Measurements from ENCODE around the gene SMARCAD1.

Gene SMARCAD1

GRCh38 chr4:94207469-94208224, at the start of gene SMARCAD1:
Gene SMARCAD1 (plus strand): TSS chr4:94207865. CDS start chr4:94208395, 530 bp downstream.
- peak within 1 kb of the TSS; percentile 87 to 97 for H3K4me3 ChIP-seq (ENCODE audit: low read depth in 1 of 2, low read length in 2 of 2)
- no peaks in the 10 kb centered on the region for H3K27me3 ChIP-seq (ENCODE audit: low read depth, low read length)
- peaks cover 0 to 16% of the 10 kb centered on the region in 2 donors for H3K4me1 ChIP-seq (ENCODE audit: control insufficient read depth in 1 of 2, insufficient read depth in 2 of 2, low read length in 2 of 2)
- H3K9me3 ChIP-seq (ENCODE audit: control insufficient read depth in 1 of 2, low read length in 2 of 2) = no peaks in the 10 kb centered on the region
- H3K27ac ChIP-seq (ENCODE audit: low read length) = peak within 1 kb of the TSS; percentile 97
- H3K36me3 ChIP-seq (ENCODE audit: control insufficient read depth in 1 of 2, insufficient read depth in 2 of 2, low read length in 2 of 2) = peaks cover 0 to 13% of the 10 kb centered on the region in 2 donors

- H3K36me3 ChIP-seq (ENCODE audit: control insufficient read depth in 1 of 2, insufficient read depth in 2 of 2, low read length in 2 of 2) = no peaks in the 10 kb centered on the region
- no peak overlapping the region for H3K4me3 ChIP-seq (ENCODE audit: low read depth in 1 of 2, low read length in 2 of 2)
- H3K4me1 ChIP-seq (ENCODE audit: control insufficient read depth in 1 of 2, insufficient read depth in 2 of 2, low read length in 2 of 2) = no peaks in the 10 kb centered on the region
- no peaks in the 10 kb centered on the region for H3K9me3 ChIP-seq (ENCODE audit: control insufficient read depth in 1 of 2, low read length in 2 of 2)
- no peak overlapping the region for H3K27ac ChIP-seq (ENCODE audit: low read length)
- no peaks in the 10 kb centered on the region for H3K27me3 ChIP-seq (ENCODE audit: low read depth, low read length)
Measured at GRCh38 chr4:94158883-94159282, 48.8 kb upstream of the SMARCAD1 start.

GRCh38 chr4:94159790-94160189, 47.9 kb upstream of the SMARCAD1 start:
- H3K27ac ChIP-seq (ENCODE audit: low read length) = no peak overlapping the region
- H3K4me1 ChIP-seq (ENCODE audit: control insufficient read depth in 1 of 2, insufficient read depth in 2 of 2, low read length in 2 of 2) = no peaks in the 10 kb centered on the region
- H3K4me3 ChIP-seq (ENCODE audit: low read depth in 1 of 2, low read length in 2 of 2) = no peak overlapping the region
- no peaks in the 10 kb centered on the region for H3K9me3 ChIP-seq (ENCODE audit: control insufficient read depth in 1 of 2, low read length in 2 of 2)
- H3K27me3 ChIP-seq (ENCODE audit: low read depth, low read length) = no peaks in the 10 kb centered on the region
- H3K36me3 ChIP-seq (ENCODE audit: control insufficient read depth in 1 of 2, insufficient read depth in 2 of 2, low read length in 2 of 2) = no peaks in the 10 kb centered on the region

GRCh38 chr4:94160774-94161173, 46.9 kb upstream of the SMARCAD1 start:
- H3K27ac ChIP-seq (ENCODE audit: low read length) = no peak overlapping the region
- H3K36me3 ChIP-seq (ENCODE audit: control insufficient read depth in 1 of 2, insufficient read depth in 2 of 2, low read length in 2 of 2) = no peaks in the 10 kb centered on the region
- no peaks in the 10 kb centered on the region for H3K9me3 ChIP-seq (ENCODE audit: control insufficient read depth in 1 of 2, low read length in 2 of 2)
- no peak overlapping the region for H3K4me3 ChIP-seq (ENCODE audit: low read depth in 1 of 2, low read length in 2 of 2)
- H3K27me3 ChIP-seq (ENCODE audit: low read depth, low read length) = no peaks in the 10 kb centered on the region
- H3K4me1 ChIP-seq (ENCODE audit: control insufficient read depth in 1 of 2, insufficient read depth in 2 of 2, low read length in 2 of 2) = no peaks in the 10 kb centered on the region

- H3K4me1 ChIP-seq (ENCODE audit: control insufficient read depth in 1 of 2, insufficient read depth in 2 of 2, low read length in 2 of 2) = no peaks in the 10 kb centered on the region
- no peak overlapping the region for H3K4me3 ChIP-seq (ENCODE audit: low read depth in 1 of 2, low read length in 2 of 2)
- H3K27me3 ChIP-seq (ENCODE audit: low read depth, low read length) = no peaks in the 10 kb centered on the region
- H3K36me3 ChIP-seq (ENCODE audit: control insufficient read depth in 1 of 2, insufficient read depth in 2 of 2, low read length in 2 of 2) = no peaks in the 10 kb centered on the region
- no peaks in the 10 kb centered on the region for H3K9me3 ChIP-seq (ENCODE audit: control insufficient read depth in 1 of 2, low read length in 2 of 2)
- no peak overlapping the region for H3K27ac ChIP-seq (ENCODE audit: low read length)
Measured at GRCh38 chr4:94165256-94165655, 42.4 kb upstream of the SMARCAD1 start.

- H3K27ac ChIP-seq (ENCODE audit: low read length) = no peak overlapping the region
- no peak overlapping the region for H3K4me3 ChIP-seq (ENCODE audit: low read depth in 1 of 2, low read length in 2 of 2)
- no peaks in the 10 kb centered on the region for H3K4me1 ChIP-seq (ENCODE audit: control insufficient read depth in 1 of 2, insufficient read depth in 2 of 2, low read length in 2 of 2)
- H3K27me3 ChIP-seq (ENCODE audit: low read depth, low read length) = no peaks in the 10 kb centered on the region
- no peaks in the 10 kb centered on the region for H3K36me3 ChIP-seq (ENCODE audit: control insufficient read depth in 1 of 2, insufficient read depth in 2 of 2, low read length in 2 of 2)
- no peaks in the 10 kb centered on the region for H3K9me3 ChIP-seq (ENCODE audit: control insufficient read depth in 1 of 2, low read length in 2 of 2)
Measured at GRCh38 chr4:94168321-94168720, 39.3 kb upstream of the SMARCAD1 start.

- Histone ChIP-seq H3K9me3 (ENCODE audit: control insufficient read depth in 1 of 2, low read length in 2 of 2) (no peaks in the 10 kb centered on the region), H3K4me3 (ENCODE audit: low read depth in 1 of 2, low read length in 2 of 2) (no peak overlapping the region), H3K36me3 (ENCODE audit: control insufficient read depth in 1 of 2, insufficient read depth in 2 of 2, low read length in 2 of 2) (no peaks in the 10 kb centered on the region), H3K27me3 (ENCODE audit: low read depth, low read length) (no peaks in the 10 kb centered on the region), H3K4me1 (ENCODE audit: control insufficient read depth in 1 of 2, insufficient read depth in 2 of 2, low read length in 2 of 2) (no peaks in the 10 kb centered on the region), H3K27ac (ENCODE audit: low read length) (no peak overlapping the region)
Measured at GRCh38 chr4:94169803-94170372, 37.8 kb upstream of the SMARCAD1 start.

- Histone ChIP-seq H3K4me1 (ENCODE audit: control insufficient read depth in 1 of 2, insufficient read depth in 2 of 2, low read length in 2 of 2) (no peaks in the 10 kb centered on the region), H3K4me3 (ENCODE audit: low read depth in 1 of 2, low read length in 2 of 2) (no peak overlapping the region), H3K27me3 (ENCODE audit: low read depth, low read length) (no peaks in the 10 kb centered on the region), H3K36me3 (ENCODE audit: control insufficient read depth in 1 of 2, insufficient read depth in 2 of 2, low read length in 2 of 2) (no peaks in the 10 kb centered on the region), H3K27ac (ENCODE audit: low read length) (no peak overlapping the region), H3K9me3 (ENCODE audit: control insufficient read depth in 1 of 2, low read length in 2 of 2) (no peaks in the 10 kb centered on the region)
Measured at GRCh38 chr4:94171616-94172015, 36.0 kb upstream of the SMARCAD1 start.

GRCh38 chr4:94175553-94176261, 32.0 kb upstream of the SMARCAD1 start:
- Histone ChIP-seq H3K27me3 (ENCODE audit: low read depth, low read length) (no peaks in the 10 kb centered on the region), H3K27ac (ENCODE audit: low read length) (no peak overlapping the region), H3K4me3 (ENCODE audit: low read depth in 1 of 2, low read length in 2 of 2) (no peak overlapping the region), H3K4me1 (ENCODE audit: control insufficient read depth in 1 of 2, insufficient read depth in 2 of 2, low read length in 2 of 2) (no peaks in the 10 kb centered on the region), H3K36me3 (ENCODE audit: control insufficient read depth in 1 of 2, insufficient read depth in 2 of 2, low read length in 2 of 2) (no peaks in the 10 kb centered on the region), H3K9me3 (ENCODE audit: control insufficient read depth in 1 of 2, low read length in 2 of 2) (no peaks in the 10 kb centered on the region)

GRCh38 chr4:94177822-94178221, 29.8 kb upstream of the SMARCAD1 start:
- H3K4me1 ChIP-seq (ENCODE audit: control insufficient read depth in 1 of 2, insufficient read depth in 2 of 2, low read length in 2 of 2) = no peaks in the 10 kb centered on the region

GRCh38 chr4:94181815-94182214, 25.9 kb upstream of the SMARCAD1 start:
- H3K27me3 ChIP-seq (ENCODE audit: low read depth, low read length) = no peaks in the 10 kb centered on the region
- no peak overlapping the region for H3K27ac ChIP-seq (ENCODE audit: low read length)

More at GRCh38 chr4:94177822-94178221, 29.8 kb upstream of the SMARCAD1 start:
- Histone ChIP-seq H3K4me3 (ENCODE audit: low read depth in 1 of 2, low read length in 2 of 2) (no peak overlapping the region), H3K36me3 (ENCODE audit: control insufficient read depth in 1 of 2, insufficient read depth in 2 of 2, low read length in 2 of 2) (no peaks in the 10 kb centered on the region), H3K27me3 (ENCODE audit: low read depth, low read length) (no peaks in the 10 kb centered on the region), H3K9me3 (ENCODE audit: control insufficient read depth in 1 of 2, low read length in 2 of 2) (no peaks in the 10 kb centered on the region), H3K27ac (ENCODE audit: low read length) (no peak overlapping the region)

More at GRCh38 chr4:94181815-94182214, 25.9 kb upstream of the SMARCAD1 start:
- Histone ChIP-seq H3K4me1 (ENCODE audit: control insufficient read depth in 1 of 2, insufficient read depth in 2 of 2, low read length in 2 of 2) (no peaks in the 10 kb centered on the region), H3K4me3 (ENCODE audit: low read depth in 1 of 2, low read length in 2 of 2) (no peak overlapping the region), H3K36me3 (ENCODE audit: control insufficient read depth in 1 of 2, insufficient read depth in 2 of 2, low read length in 2 of 2) (no peaks in the 10 kb centered on the region), H3K9me3 (ENCODE audit: control insufficient read depth in 1 of 2, low read length in 2 of 2) (no peaks in the 10 kb centered on the region)

Data from muscle layer of duodenum (tissue), 2 donors.